ENCODE measurements around the gene CARMIL1. TPM values are rescaled to one million over a fixed set of nuclear protein-coding genes. Genes with fewer than 3 reads are reported as not detected.
A peak's percentile ranks its signal among the peaks of the same experiment; 100 is the strongest.

The CARMIL1 gene
- total RNA-seq, 1 donor from 2014 or later = 86.3 TPM

GRCh38 chr6:25365154-25365553 is 86.0 kb downstream of the CARMIL1 start:
- no peaks in the 10 kb centered on the region for H3K27me3 Mint-ChIP-seq
- H3K27ac Mint-ChIP-seq = no peak overlapping the region
- no peak for DNase-seq (ENCODE audit: low spot score, unreplicated experiment)
- peaks cover 57% of the 10 kb centered on the region for H3K4me1 Mint-ChIP-seq (ENCODE audit: low read depth)
- H3K36me3 Mint-ChIP-seq (ENCODE audit: insufficient read depth) = no peaks in the 10 kb centered on the region
- no peak for TF ChIP-seq CTCF (IDR thresholded peaks at IDR 0.05; ENCODE audit: unreplicated experiment)
- H3K9me3 Mint-ChIP-seq (ENCODE audit: low read depth) = no peaks in the 10 kb centered on the region
- H3K4me3 Mint-ChIP-seq (ENCODE audit: low read depth) = no peak overlapping the region

GRCh38 chr6:25366903-25367545 is 87.8 kb downstream of the CARMIL1 start:
- H3K27me3 Mint-ChIP-seq = no peaks in the 10 kb centered on the region
- peaks cover 5% of the 10 kb centered on the region for H3K36me3 Mint-ChIP-seq (ENCODE audit: insufficient read depth)
- H3K4me3 Mint-ChIP-seq (ENCODE audit: low read depth) = no peak overlapping the region
- no peak for TF ChIP-seq CTCF (IDR thresholded peaks at IDR 0.05; ENCODE audit: unreplicated experiment)
- peaks cover 11% of the 10 kb centered on the region for H3K9me3 Mint-ChIP-seq (ENCODE audit: low read depth)
- H3K4me1 Mint-ChIP-seq (ENCODE audit: low read depth) = peaks cover 53% of the 10 kb centered on the region
- DNase-seq (ENCODE audit: low spot score, unreplicated experiment) = no peak
- H3K27ac Mint-ChIP-seq = peak overlapping the region; percentile 21

- no peak for TF ChIP-seq CTCF (IDR thresholded peaks at IDR 0.05; ENCODE audit: unreplicated experiment)
- DNase-seq (ENCODE audit: low spot score, unreplicated experiment) = no peak
- peaks cover 14% of the 10 kb centered on the region for H3K36me3 Mint-ChIP-seq (ENCODE audit: insufficient read depth)
- H3K4me3 Mint-ChIP-seq (ENCODE audit: low read depth) = no peak overlapping the region
- peak overlapping the region; percentile 92 for H3K27ac Mint-ChIP-seq
- H3K9me3 Mint-ChIP-seq (ENCODE audit: low read depth) = peaks cover 20% of the 10 kb centered on the region
- H3K27me3 Mint-ChIP-seq = no peaks in the 10 kb centered on the region
- peaks cover 50% of the 10 kb centered on the region for H3K4me1 Mint-ChIP-seq (ENCODE audit: low read depth)
Observed at GRCh38 chr6:25369036-25369432, 89.9 kb downstream of the CARMIL1 start.

GRCh38 chr6:25369433-25370177 is 90.4 kb downstream of the CARMIL1 start:
- DNase-seq (ENCODE audit: low spot score, unreplicated experiment) = no peak
- H3K36me3 Mint-ChIP-seq (ENCODE audit: insufficient read depth) = peaks cover 19% of the 10 kb centered on the region
- peak overlapping the region; percentile 7 for H3K4me3 Mint-ChIP-seq (ENCODE audit: low read depth)
- H3K27ac Mint-ChIP-seq = peak overlapping the region; percentile 92
- H3K9me3 Mint-ChIP-seq (ENCODE audit: low read depth) = peaks cover 26% of the 10 kb centered on the region
- H3K4me1 Mint-ChIP-seq (ENCODE audit: low read depth) = peaks cover 50% of the 10 kb centered on the region
- H3K27me3 Mint-ChIP-seq = no peaks in the 10 kb centered on the region
- TF ChIP-seq CTCF (IDR thresholded peaks at IDR 0.05; ENCODE audit: unreplicated experiment) = no peak

GRCh38 chr6:25370178-25371036 is 91.2 kb downstream of the CARMIL1 start:
- Mint-ChIP-seq H3K4me1 (ENCODE audit: low read depth) (peaks cover 50% of the 10 kb centered on the region), H3K27me3 (no peaks in the 10 kb centered on the region), H3K27ac (peak overlapping the region; percentile 92), H3K9me3 (ENCODE audit: low read depth) (peaks cover 33% of the 10 kb centered on the region), H3K36me3 (ENCODE audit: insufficient read depth) (peaks cover 23% of the 10 kb centered on the region), H3K4me3 (ENCODE audit: low read depth) (no peak overlapping the region)
- DNase-seq (ENCODE audit: low spot score, unreplicated experiment) = no peak
- TF ChIP-seq CTCF (IDR thresholded peaks at IDR 0.05; ENCODE audit: unreplicated experiment) = no peak

Measured in progenitor cell of endocrine pancreas (in vitro differentiated cells).